ENCODE measurements around the gene KRT35.

KRT35 gene

GRCh38 chr17:41446806-41447205 lies 34.1 kb downstream of the KRT35 start:
- TF ChIP-seq CTCF (IDR thresholded peaks at IDR 0.05; ENCODE audit: low read length, missing control alignments): no peak
- H3K4me3 ChIP-seq (replicated peaks; ENCODE audit: low read depth, low read length): no peak overlapping the region
- peak; percentile 69 for DNase-seq (ENCODE audit: low read depth)

GRCh38 chr17:41444640-41445039 lies 36.3 kb downstream of the KRT35 start:
- DNase-seq (ENCODE audit: low read depth): no peak
- no peak for TF ChIP-seq CTCF (IDR thresholded peaks at IDR 0.05; ENCODE audit: low read length, missing control alignments)
- H3K4me3 ChIP-seq (replicated peaks; ENCODE audit: low read depth, low read length): no peak overlapping the region

- no peak overlapping the region for H3K4me3 ChIP-seq (replicated peaks; ENCODE audit: low read depth, low read length)
- no peak for TF ChIP-seq CTCF (IDR thresholded peaks at IDR 0.05; ENCODE audit: low read length, missing control alignments)
- no peak for DNase-seq (ENCODE audit: low read depth)
These were observed 36.8 kb downstream of the KRT35 start for GRCh38 chr17:41444186-41444585.

GRCh38 chr17:41442739-41443138 lies 38.2 kb downstream of the KRT35 start:
- H3K4me3 ChIP-seq (replicated peaks; ENCODE audit: low read depth, low read length): no peak overlapping the region
- no peak for TF ChIP-seq CTCF (IDR thresholded peaks at IDR 0.05; ENCODE audit: low read length, missing control alignments)
- DNase-seq (ENCODE audit: low read depth): peak; percentile 39

- H3K4me3 ChIP-seq (replicated peaks; ENCODE audit: low read depth, low read length): no peak within 1 kb of the TSS
- no peak for TF ChIP-seq CTCF (IDR thresholded peaks at IDR 0.05; ENCODE audit: low read length, missing control alignments)
- DNase-seq (ENCODE audit: low read depth): no peak
These were observed 40.4 kb downstream of the KRT35 start, which contains the start of gene KRT38 for GRCh38 chr17:41440531-41441033. TSS of gene KRT38 (minus strand) at chr17:41440983. CDS start at chr17:41440921, 62 bp downstream.

- peak; percentile 49 for DNase-seq (ENCODE audit: low read depth)
- no peak overlapping the region for H3K4me3 ChIP-seq (replicated peaks; ENCODE audit: low read depth, low read length)
- TF ChIP-seq CTCF (IDR thresholded peaks at IDR 0.05; ENCODE audit: low read length, missing control alignments): no peak
These were observed 41.6 kb downstream of the KRT35 start for GRCh38 chr17:41439375-41439774.

- H3K4me3 ChIP-seq (replicated peaks; ENCODE audit: low read depth, low read length): no peak overlapping the region
- no peak for TF ChIP-seq CTCF (IDR thresholded peaks at IDR 0.05; ENCODE audit: low read length, missing control alignments)
- no peak for DNase-seq (ENCODE audit: low read depth)
These were observed 43.2 kb downstream of the KRT35 start for GRCh38 chr17:41437769-41438168.
